GM19438 (cell line): ENCODE measurements around the gene TRIM15.
A peak's percentile ranks its signal among the peaks of the same experiment; 100 is the strongest.

Experiments
- ATAC-seq: cut with Tn5 transposase; IDR thresholded peaks from one replicate; pipeline ENCODE4 v1.9.1; 2021; ENCODE audit warnings: low read depth; ENCODE audit not compliant: unreplicated experiment

Gene TRIM15

DNA sequence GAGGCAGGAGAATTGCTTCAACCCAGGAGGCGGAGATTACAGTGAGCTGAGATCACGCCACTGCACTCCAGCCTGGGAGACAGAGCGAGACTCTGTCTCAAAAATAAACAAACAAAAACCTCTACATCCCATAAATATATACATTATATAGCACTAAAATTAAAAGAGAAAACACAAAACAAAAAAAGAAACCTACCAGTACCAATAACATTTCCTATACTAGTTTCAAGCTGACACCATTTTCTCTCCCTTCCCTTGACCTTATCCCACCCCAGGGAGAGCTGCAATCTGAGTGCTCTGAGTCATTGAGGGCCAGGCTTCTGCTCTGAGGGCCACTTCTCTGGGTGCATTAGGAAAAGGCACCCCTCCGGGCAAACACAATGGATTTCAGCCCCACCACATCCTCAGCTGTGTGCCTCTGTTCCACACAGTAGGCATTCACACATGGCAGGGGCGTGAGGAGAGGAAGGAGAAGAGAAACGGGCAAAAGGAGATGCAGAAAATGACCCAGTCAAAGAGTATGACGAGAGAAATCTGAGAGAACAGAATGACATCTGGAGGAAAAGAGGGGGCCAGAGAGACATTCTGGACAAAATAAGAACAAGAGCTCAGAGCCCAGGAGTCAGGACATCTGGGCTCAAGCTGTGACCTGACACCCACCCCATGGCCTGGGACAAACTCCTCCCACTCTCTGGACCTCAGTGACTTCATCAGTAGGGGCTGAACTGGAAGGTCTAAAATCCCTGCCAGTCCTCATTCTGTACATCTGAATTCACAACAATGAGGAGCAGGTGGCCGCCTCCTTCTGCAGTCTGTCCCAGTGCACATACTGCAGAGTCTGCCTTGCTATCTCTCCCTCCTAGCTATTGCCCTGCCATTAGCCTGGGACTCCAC is 31.7 kb downstream of the TRIM15 start:
- no peak for ATAC-seq

DNA sequence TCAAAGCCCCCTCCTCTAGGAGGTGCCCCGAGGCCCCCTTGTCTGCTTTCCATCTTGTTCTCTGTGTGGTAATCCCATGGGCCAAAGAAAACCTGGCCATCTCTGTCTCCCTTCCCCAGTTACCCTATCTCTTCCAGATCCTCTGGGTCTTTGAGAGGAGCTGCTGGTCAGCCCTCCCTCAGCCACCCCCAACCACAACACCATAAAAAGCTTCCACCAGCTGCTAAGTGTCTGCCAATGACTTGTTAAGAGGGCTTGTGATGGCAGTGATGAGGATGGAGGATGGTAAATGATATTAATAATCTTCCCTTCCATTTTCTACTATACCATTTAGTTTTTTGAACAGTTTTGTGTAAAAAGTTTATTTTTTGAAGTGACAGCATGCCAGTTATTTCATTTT is 32.6 kb downstream of the TRIM15 start:
- no peak for ATAC-seq

DNA sequence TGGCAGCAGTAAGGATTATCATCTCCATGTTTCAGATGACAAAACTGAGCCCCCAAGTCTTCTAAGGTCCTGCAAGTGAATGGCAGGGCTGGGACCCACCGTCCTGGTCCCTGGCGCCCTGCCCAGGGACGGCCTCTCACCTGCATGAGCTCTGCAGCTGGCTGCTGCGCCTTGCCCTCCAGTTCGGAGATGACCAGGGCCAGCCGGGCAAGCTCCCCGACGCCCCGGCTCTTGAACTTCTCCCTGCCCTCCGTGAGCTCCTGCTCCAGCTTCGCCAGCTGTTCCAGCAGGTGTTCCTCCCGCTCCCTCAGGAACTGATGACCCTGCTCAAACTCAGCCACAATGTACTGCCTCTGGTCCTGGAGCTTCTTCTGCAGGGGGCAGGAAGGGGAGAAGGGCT is 33.0 kb downstream of the TRIM15 start:
- no peak for ATAC-seq

DNA sequence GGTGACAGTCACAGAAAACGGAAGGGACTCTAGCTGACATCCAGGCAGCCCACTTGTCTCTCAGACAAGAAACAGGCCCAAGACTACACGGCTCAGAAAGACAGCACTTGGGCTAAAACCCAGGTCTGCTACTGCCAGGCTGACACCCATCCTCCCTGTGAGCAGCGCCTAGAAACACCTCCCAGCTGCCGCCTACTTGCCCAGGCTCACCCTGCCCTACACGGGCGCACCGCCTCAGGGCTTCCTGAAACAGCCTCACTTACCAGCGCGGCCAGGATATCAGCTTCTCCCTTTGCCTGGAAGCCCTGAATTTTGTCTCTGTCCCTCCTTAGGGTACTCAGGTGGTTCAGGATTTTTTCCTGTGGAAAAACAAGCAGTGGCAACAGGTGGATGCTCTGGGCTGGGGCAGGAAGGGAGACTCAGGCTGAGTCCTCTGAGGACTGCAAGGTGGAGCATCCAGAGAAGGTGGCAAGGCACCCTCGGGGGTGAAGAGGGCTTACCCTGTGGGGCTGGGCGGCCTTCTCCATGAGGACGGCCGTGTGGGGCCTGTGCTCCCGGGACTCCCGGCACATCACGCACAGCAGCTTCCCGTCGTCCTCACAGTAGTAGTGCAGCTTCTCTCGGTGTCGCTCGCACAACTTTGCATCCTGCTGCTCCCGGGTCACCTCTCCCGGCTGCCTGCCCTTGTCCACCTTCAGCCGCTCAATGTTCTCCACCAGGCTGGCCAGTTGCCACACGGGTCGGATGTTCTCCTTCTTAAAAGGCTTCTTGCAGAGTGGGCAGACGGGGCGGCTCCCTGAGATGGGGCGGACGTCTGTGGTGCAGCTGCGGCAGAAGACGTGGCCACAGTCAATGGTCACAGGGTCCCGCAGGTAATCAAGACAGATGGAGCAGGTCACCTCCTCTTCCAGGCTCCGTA is 35.1 kb downstream of the TRIM15 start:
- ATAC-seq, result no peak

DNA sequence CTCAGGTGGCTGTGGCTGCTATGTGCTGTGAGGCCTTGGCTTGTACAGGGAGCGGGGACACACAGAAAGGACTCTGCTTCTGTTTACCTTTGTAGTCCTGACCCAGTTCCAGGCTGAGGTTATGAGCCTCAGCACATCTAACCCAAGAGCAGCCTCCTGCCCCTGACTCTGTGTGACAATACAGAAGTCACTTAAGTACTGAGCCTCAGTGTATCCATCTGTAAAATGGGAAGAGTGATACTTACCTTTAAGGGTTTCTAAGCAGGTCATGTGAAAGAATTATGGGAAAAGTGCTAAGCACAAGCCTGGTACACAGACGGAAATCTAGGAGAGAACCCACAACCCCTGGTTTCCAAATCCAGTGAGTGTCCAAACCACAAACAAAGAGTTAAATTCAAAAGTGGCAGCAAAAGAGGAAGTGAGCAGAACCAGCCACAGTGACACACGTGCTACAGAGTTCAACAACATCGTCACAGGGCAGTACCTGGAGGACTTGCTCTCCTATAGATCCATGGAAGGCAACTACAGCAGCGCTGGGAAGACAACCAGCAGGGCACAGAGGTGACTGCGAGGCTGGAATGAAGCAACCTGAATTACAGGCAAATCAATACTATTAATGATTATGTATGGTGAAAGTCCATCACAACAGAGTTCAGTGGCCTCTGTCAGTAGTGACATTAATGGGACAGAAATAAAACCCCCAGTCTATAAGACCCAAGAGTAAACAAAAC is 37.4 kb downstream of the TRIM15 start:
- ATAC-seq, result no peak

DNA sequence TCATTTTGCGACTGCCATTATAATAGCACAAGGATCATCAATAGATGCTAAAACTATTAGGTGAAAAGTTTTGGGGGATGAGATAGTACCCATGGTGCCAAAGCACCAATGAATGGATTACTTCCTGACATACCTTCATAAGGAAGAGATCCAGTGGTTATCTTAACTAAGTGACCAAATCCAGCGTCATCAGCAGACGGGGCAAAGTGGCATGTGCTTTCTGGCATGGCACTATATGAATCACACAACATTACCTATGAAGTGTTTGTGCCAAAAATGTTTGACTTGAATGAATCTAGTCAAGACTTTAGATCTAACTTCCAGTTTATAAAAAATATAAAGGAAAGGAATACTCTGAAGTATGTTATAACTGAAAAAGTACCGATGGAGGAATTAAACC is 39.0 kb downstream of the TRIM15 start:
- ATAC-seq, result no peak

DNA sequence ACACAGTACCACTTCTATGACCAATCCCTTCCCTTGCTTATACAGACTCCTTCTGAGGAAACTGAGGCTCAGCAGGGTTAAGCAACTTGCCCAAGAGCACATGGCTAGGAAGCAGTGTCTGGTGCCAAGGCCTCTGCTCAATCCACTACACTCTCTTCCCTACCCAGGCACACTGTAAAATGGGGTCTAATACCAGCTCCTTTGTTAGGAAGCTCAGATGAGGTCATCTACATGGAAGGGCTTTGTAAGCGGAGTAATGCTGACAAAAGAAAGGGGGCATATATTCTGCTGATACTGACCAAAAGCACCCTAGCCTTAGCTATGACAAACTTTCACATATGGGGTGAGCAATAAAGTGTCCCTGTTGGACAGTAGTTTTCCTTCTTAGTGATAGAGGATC is 40.8 kb downstream of the TRIM15 start:
- no peak for ATAC-seq

DNA sequence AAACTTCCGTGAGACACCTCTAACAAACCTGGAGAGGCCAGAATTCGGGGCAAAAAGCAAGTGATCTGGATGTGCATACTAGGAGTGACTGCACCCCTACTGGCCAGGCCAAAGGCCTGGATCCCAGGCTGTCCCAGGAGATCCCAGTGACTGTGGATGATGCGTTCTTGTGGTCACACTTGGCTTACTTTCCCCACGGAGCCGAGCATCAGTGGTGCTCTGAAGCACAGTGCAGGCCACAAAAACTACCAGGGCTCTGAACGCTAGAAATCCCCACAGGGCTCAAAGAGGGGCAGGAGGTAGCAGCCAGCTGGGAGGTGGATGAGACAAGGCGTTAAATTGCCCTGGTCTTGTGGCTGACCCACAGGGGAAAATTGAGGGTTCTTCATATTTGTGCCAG is 42.8 kb downstream of the TRIM15 start:
- ATAC-seq, result no peak

DNA sequence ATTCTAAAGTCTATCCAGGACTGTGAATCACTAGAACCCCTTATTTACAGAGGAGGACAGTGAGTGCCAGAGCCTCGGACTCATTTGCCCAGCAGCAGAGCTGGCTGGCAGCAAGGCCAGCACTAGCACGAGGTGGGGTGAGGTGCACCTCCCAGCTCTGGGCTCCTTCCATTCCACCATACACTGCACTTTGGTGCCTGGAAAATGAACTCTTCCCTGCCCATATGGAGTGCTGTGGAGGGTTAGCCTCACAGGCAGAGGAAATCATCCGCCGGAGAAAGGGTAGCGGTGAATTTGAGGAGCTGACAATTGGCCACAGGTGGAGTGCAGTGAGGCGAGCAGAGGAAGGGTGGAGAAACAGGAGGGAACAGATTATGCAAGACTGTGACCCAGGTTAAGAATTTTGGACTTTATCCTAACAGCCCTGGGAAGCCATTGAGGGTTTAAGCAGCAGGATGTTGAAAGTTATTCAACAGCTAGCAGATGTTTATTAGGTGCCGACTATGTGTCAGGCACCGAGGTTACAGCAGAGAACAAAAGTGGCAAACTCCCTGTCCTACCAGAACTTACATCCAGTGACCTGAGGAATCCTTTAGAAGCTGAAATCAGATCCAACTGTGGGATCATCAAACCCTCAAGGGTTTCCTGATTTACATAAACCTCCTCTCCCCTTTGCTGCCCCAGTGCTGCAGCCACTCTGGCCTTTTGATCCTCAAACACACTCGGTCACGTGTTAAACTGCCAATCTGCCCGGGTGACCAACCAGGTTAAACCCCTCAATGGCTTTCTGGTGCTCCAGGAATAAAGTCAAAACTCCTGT is 43.7 kb downstream of the TRIM15 start:
- no peak for ATAC-seq

DNA sequence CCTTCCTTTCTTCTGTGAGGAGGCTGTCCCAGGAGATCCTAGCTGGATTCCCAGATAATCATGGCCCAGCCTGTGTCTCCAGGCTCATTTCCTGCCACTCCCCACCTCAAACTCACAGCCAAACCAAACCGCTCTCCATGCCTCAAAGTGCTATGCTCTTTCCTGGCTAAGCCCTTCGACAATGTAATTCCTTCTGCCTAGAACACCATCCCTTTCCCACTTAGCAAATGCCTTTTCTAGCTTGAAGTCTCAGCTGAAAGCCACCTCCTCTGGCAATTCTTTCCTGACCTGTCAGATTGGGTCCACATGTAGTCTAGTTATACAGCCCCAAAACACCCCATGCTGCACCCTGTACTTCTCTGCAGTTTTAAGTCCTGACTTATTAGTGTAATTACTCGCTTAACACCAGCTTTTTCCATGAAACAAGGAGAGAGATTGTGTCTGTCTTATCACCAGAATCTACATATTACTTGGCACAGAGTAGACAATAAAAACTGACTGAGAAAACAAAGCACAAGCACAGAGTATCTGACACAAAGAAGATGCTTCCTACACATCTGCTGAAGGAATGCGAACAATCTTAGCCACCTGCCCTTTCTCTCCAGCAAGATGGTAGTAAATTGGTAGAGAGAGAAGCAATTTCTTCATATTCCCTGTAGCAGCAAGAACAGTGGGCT is 44.4 kb downstream of the TRIM15 start:
- no peak for ATAC-seq

DNA sequence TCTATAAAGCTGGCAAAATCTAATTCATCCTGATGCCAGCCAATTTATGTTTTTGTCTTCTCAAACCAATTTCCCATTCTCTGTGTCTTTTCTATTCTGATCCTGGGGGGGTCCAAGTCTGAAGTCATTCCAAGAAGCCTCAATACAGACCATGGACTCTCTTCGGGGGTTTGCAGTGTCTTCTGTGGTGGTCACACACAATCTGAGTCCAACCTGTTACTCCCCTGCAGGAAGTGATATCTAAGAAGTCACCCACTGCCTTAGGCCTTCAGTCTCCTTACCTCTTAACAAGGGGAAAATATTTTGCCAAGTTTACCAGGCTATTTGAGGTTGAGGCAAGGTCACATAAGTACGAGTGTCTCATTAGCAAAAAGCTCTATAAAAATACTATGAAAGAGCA is 48.0 kb downstream of the TRIM15 start:
- ATAC-seq, result no peak

DNA sequence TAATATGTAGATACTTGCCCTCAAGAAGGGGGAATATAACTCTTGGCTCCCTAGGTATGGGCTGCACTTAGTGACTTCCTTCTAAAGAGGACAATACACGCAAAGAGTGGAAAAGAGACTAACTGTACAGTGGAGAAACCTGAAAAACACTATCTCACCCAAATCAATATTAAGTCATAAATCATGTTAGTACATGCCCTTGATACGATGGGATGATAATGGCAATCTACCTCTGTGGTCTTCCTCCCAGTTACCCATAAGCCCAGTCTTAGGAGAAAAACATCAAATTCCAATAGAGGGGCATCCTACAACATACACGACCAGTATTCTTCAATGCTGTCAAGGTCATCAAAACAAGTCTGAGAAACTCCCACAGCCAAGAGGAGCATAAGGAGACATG is 48.6 kb downstream of the TRIM15 start:
- ATAC-seq, result no peak

DNA sequence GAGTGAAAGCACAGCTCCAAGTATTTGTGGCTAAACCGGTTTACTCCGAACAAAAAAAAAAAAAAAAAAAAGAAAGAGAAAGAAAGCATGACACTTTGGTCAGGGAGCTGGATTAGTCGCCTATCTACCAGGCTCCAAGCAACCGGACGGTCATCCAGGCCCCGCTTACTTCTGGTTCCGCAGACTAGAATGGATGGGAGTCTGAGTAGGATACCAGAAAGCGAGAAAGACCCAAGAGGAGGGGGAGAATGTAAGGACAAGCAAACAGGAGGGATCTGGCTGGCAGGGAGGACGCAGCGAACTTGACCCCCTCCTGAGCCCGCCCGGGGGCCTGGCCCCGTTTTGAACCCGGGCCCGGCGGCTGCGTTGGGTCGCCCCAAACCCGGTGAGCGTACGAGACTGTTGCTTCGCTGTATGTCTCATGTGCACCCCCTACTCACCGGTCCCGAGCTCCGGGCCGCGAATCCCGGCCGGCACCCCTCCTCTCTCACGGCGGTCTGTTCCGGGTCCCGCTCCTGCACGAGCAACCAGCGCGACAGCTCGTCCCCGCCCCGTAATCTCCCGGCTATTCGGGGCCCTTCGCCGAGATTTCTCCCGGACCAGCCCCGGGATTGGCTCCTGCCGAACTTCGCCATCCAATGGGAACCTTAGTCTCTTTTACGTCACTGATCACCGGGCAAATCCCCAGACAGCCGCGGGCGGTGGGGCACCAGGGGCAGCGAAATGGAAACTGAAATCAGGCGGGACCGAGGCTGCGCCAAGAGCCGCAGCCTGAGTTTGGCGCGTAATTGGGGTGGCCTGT is 49.7 kb downstream of the TRIM15 start, which contains the start of gene TRIM26:
TRIM26 (minus strand) TSS at position 542 of the 802 bp plus-strand sequence. CDS start 14,303 bp downstream, outside the sequence.
- ATAC-seq, result peak; percentile 72

DNA sequence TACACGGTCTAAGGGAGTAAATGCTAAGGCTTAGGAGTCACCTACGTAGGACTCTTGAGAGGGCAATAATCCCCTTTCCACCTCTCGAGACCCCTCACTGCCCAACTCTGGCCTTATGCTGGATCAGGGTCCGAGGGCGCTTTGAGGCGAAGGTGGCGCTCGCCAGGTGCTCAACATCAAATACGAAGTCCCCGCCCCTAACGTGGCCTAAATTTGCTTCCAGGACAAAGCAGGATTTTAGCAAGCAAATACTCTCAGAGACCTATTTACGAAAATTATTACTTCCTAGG is 50.3 kb downstream of the TRIM15 start:
- ATAC-seq, result no peak

DNA sequence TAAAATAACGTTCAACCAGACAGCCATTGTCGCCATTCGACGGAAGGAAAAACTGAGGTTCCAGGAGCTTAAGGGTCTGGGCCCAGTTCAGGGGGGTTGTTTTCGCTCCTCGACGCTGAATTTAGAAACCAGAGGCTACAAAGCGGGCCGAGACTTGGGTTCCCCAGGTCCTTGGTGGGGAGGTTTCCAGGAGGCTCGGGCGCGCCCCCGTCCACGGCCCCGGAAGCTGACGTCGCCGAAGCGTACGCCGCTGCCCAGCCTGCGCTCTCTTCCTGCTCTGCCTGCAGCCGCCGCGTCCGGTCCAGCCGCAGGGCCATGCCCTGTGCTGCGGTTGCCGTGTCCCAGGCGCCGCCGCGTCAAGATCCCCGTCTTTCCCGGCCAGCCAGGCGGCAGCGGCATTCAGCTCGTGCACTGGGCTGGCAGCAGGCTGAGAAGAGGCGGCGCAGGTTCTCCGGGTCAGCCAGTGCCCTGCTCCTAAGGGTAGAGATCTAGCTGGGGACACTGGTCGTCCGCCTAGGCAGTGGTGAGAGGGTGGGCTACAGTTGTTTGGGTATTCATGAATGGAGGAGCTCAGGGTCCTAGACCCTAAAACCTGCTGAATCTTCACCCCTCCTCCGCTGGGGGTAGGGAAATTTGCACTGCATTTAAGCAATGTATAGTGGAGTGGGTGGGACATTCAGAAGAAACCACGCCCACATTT is 50.8 kb downstream of the TRIM15 start:
- ATAC-seq, result peak; percentile 47

DNA sequence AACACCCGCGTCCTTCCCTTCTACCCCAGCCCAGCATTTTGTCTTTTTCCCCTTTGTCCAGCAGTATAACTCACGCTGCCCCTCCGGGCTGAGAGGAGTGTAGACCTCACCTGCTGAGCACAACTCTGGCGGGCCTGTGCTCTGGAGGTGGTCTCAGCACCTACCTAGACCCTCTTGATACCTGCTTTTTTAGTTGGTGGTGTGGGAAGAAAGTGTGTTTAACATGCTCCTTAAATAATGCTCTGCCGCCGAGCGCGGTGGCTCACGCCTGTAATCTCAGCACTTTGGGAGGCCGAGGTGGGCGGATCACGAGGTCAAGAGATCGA is 51.3 kb downstream of the TRIM15 start:
- ATAC-seq, result no peak

DNA sequence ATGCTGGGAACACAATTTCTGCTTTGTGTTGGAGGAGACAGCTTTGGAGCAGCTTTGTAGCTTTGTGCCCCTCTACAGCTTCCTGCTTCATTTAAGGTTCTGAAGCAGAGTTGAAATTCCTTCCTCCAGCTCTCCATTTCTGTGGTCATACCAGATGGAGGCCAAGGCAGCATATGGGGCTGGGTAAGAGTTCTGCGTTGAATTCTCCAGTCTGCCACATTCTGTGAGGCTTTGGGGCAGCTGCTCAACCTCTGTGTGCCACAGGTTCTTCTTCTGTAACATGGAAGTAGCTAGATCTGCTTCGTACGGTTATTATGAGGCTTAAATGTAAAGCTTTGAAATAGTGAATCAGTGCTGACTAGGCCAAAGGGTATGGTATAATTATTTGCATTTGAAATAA is 52.8 kb downstream of the TRIM15 start:
- no peak for ATAC-seq

DNA sequence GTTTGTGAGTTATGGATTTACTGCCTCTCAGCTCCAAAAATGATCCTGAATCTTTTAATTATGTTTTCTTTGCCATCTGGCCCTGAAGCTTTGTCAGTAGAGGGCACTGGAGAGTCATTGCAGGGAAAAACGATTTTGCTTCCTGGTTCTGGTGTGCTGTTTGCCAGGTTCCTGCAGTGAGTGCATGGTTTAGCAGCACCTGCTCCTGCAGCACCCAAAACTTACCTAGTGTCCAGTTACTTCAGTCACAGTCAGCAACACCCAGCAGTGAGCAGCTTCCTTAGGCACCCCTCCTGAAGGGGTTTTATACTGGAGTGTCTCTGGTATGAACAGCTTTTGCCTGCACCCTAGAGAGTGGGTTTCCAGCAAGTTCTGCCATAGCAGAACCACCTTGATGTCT is 55.9 kb downstream of the TRIM15 start:
- ATAC-seq, result no peak
